ENCODE measurements around the gene TIGAR.

GRCh38 chr12:4282892-4283511, 38.0 kb upstream of the TIGAR start:
- TF ChIP-seq CTCF (IDR thresholded peaks at IDR 0.05) (no peak), SMC3 (IDR thresholded peaks at IDR 0.05) (no peak), HOXA7 (CRISPR knock-in tag; IDR thresholded peaks at IDR 0.05) (no peak), POLR2A (IDR thresholded peaks at IDR 0.05; ENCODE audit: low read length) (no peak), MAX (IDR thresholded peaks at IDR 0.05) (no peak), FOSB (CRISPR knock-in tag; IDR thresholded peaks at IDR 0.05) (no peak), RCOR1 (IDR thresholded peaks at IDR 0.05; ENCODE audit: low read depth, low read length) (no peak)

Measured in A549 (cell line).